ENCODE measurements around the gene LHFPL2. TPM values are rescaled to one million over a fixed set of nuclear protein-coding genes. Genes with fewer than 3 reads are reported as not detected.

The LHFPL2 gene
- total RNA-seq, 1 donor from 2014 or later, result 47.6 TPM

- H3K4me1 Mint-ChIP-seq (ENCODE audit: unreplicated experiment), result peaks cover 63% of the 10 kb centered on the region
- no peak overlapping the region for H3K4me3 Mint-ChIP-seq (ENCODE audit: unreplicated experiment)
- H3K27ac Mint-ChIP-seq (ENCODE audit: unreplicated experiment), result peak overlapping the region; percentile 92
These were observed 121.3 kb downstream of the LHFPL2 start for GRCh38 chr5:78527054-78527859.

GRCh38 chr5:78526049-78526525 lies 122.5 kb downstream of the LHFPL2 start:
- no peak for TF ChIP-seq CTCF (IDR thresholded peaks at IDR 0.05; ENCODE audit: unreplicated experiment)
- Mint-ChIP-seq H3K27me3 (ENCODE audit: unreplicated experiment) (peaks cover 10% of the 10 kb centered on the region), H3K36me3 (ENCODE audit: low read depth, unreplicated experiment) (peaks cover 13% of the 10 kb centered on the region), H3K4me1 (ENCODE audit: unreplicated experiment) (peaks cover 72% of the 10 kb centered on the region), H3K27ac (ENCODE audit: unreplicated experiment) (peak overlapping the region; percentile 92), H3K9me3 (ENCODE audit: unreplicated experiment) (no peaks in the 10 kb centered on the region), H3K4me3 (ENCODE audit: unreplicated experiment) (peak overlapping the region; percentile 19)
- no peak for DNase-seq (ENCODE audit: low spot score)

More at GRCh38 chr5:78527054-78527859, 121.3 kb downstream of the LHFPL2 start:
- Mint-ChIP-seq H3K36me3 (ENCODE audit: low read depth, unreplicated experiment) (peaks cover 13% of the 10 kb centered on the region), H3K9me3 (ENCODE audit: unreplicated experiment) (no peaks in the 10 kb centered on the region), H3K27me3 (ENCODE audit: unreplicated experiment) (peaks cover 10% of the 10 kb centered on the region)
- TF ChIP-seq CTCF (IDR thresholded peaks at IDR 0.05; ENCODE audit: unreplicated experiment), result no peak
- DNase-seq (ENCODE audit: low spot score), result peak; percentile 38

- H3K27ac Mint-ChIP-seq (ENCODE audit: unreplicated experiment), result peak overlapping the region; percentile 92
- peaks cover 91% of the 10 kb centered on the region for H3K4me1 Mint-ChIP-seq (ENCODE audit: unreplicated experiment)
- no peak for DNase-seq (ENCODE audit: low spot score)
- no peaks in the 10 kb centered on the region for H3K9me3 Mint-ChIP-seq (ENCODE audit: unreplicated experiment)
- H3K27me3 Mint-ChIP-seq (ENCODE audit: unreplicated experiment), result peaks cover 12% of the 10 kb centered on the region
- H3K36me3 Mint-ChIP-seq (ENCODE audit: low read depth, unreplicated experiment), result peaks cover 12% of the 10 kb centered on the region
- no peak for TF ChIP-seq CTCF (IDR thresholded peaks at IDR 0.05; ENCODE audit: unreplicated experiment)
- peak overlapping the region; percentile 24 for H3K4me3 Mint-ChIP-seq (ENCODE audit: unreplicated experiment)
These were observed 125.0 kb downstream of the LHFPL2 start for GRCh38 chr5:78523314-78524193.

GRCh38 chr5:78522476-78523260 lies 125.9 kb downstream of the LHFPL2 start:
- no peak for TF ChIP-seq CTCF (IDR thresholded peaks at IDR 0.05; ENCODE audit: unreplicated experiment)
- Mint-ChIP-seq H3K36me3 (ENCODE audit: low read depth, unreplicated experiment) (peaks cover 10% of the 10 kb centered on the region), H3K4me3 (ENCODE audit: unreplicated experiment) (peak overlapping the region; percentile 24), H3K27ac (ENCODE audit: unreplicated experiment) (peak overlapping the region; percentile 92), H3K27me3 (ENCODE audit: unreplicated experiment) (peaks cover 12% of the 10 kb centered on the region), H3K9me3 (ENCODE audit: unreplicated experiment) (no peaks in the 10 kb centered on the region), H3K4me1 (ENCODE audit: unreplicated experiment) (peaks cover 87% of the 10 kb centered on the region)
- DNase-seq (ENCODE audit: low spot score), result no peak
